Mucosa of stomach (tissue), 1 donor: Measurements from ENCODE around the gene MTARC1.

ENCODE experiments used
- H3K27me3 ChIP-seq: one replicate; pipeline ENCODE4 v1.7.0; 2013; ENCODE audit warnings: mild to moderate bottlenecking, low read length; ENCODE audit not compliant: control insufficient read depth, insufficient read depth
- H3K36me3 ChIP-seq: one replicate; pipeline ENCODE4 v1.7.0; 2013; ENCODE audit warnings: low read length; ENCODE audit not compliant: control insufficient read depth, insufficient read depth
- H3K4me1 ChIP-seq: one replicate; pipeline ENCODE4 v1.7.0; 2013; ENCODE audit warnings: mild to moderate bottlenecking, low read length; ENCODE audit not compliant: control insufficient read depth, insufficient read depth
- H3K4me3 ChIP-seq: one replicate; pipeline ENCODE4 v1.7.0; 2013; ENCODE audit warnings: low read length
- H3K9ac ChIP-seq: one replicate; pipeline ENCODE4 v1.7.0; 2013; ENCODE audit warnings: mild to moderate bottlenecking, low read length, moderate library complexity
- H3K9me3 ChIP-seq: one replicate; pipeline ENCODE4 v1.7.0; 2013; ENCODE audit warnings: mild to moderate bottlenecking, low read length, moderate library complexity; ENCODE audit not compliant: control insufficient read depth
- donor health status: Pancreatic carcinoma.

MTARC1 gene

GRCh38 chr1:220775240-220775853 is 11.4 kb upstream of the MTARC1 start:
- Histone ChIP-seq H3K27me3 (no peaks in the 10 kb centered on the region), H3K9me3 (no peaks in the 10 kb centered on the region), H3K36me3 (no peaks in the 10 kb centered on the region)

GRCh38 chr1:220776254-220776653 is 10.5 kb upstream of the MTARC1 start:
- no peaks in the 10 kb centered on the region for H3K36me3 ChIP-seq

More at GRCh38 chr1:220775240-220775853, 11.4 kb upstream of the MTARC1 start:
- Histone ChIP-seq H3K9ac (no peak overlapping the region), H3K4me1 (no peaks in the 10 kb centered on the region), H3K4me3 (no peak overlapping the region)

GRCh38 chr1:220776720-220777326 is 9.9 kb upstream of the MTARC1 start:
- no peaks in the 10 kb centered on the region for H3K4me1 ChIP-seq
- H3K9ac ChIP-seq = no peak overlapping the region
- H3K36me3 ChIP-seq = no peaks in the 10 kb centered on the region
- no peak overlapping the region for H3K4me3 ChIP-seq
- no peaks in the 10 kb centered on the region for H3K27me3 ChIP-seq
- H3K9me3 ChIP-seq = no peaks in the 10 kb centered on the region

More at GRCh38 chr1:220776254-220776653, 10.5 kb upstream of the MTARC1 start:
- H3K27me3 ChIP-seq = no peaks in the 10 kb centered on the region
- no peaks in the 10 kb centered on the region for H3K4me1 ChIP-seq
- no peaks in the 10 kb centered on the region for H3K9me3 ChIP-seq
- H3K4me3 ChIP-seq = no peak overlapping the region
- no peak overlapping the region for H3K9ac ChIP-seq

- no peaks in the 10 kb centered on the region for H3K9me3 ChIP-seq
- H3K36me3 ChIP-seq = no peaks in the 10 kb centered on the region
- no peak overlapping the region for H3K4me3 ChIP-seq
- no peaks in the 10 kb centered on the region for H3K27me3 ChIP-seq
- no peak overlapping the region for H3K9ac ChIP-seq
- H3K4me1 ChIP-seq = peaks cover 15% of the 10 kb centered on the region
Observed at GRCh38 chr1:220783453-220783852, 3.3 kb upstream of the MTARC1 start.

GRCh38 chr1:220784751-220785150 is 2.0 kb upstream of the MTARC1 start:
- Histone ChIP-seq H3K9me3 (no peaks in the 10 kb centered on the region), H3K9ac (no peak overlapping the region), H3K4me3 (no peak overlapping the region), H3K27me3 (no peaks in the 10 kb centered on the region), H3K4me1 (peaks cover 15% of the 10 kb centered on the region), H3K36me3 (no peaks in the 10 kb centered on the region)

GRCh38 chr1:220785166-220786056 is 1.3 kb upstream of the MTARC1 start:
- Histone ChIP-seq H3K4me1 (peaks cover 15% of the 10 kb centered on the region), H3K9me3 (no peaks in the 10 kb centered on the region), H3K4me3 (no peak overlapping the region), H3K27me3 (no peaks in the 10 kb centered on the region), H3K36me3 (no peaks in the 10 kb centered on the region), H3K9ac (no peak overlapping the region)

- H3K27me3 ChIP-seq = no peaks in the 10 kb centered on the region
- peak overlapping the region; percentile 68 for H3K9ac ChIP-seq
- H3K9me3 ChIP-seq = no peaks in the 10 kb centered on the region
- no peaks in the 10 kb centered on the region for H3K36me3 ChIP-seq
- peak overlapping the region; percentile 35 for H3K4me3 ChIP-seq
- H3K4me1 ChIP-seq = peaks cover 15% of the 10 kb centered on the region
Observed at GRCh38 chr1:220786057-220786336, 716 bp upstream of the MTARC1 start.

GRCh38 chr1:220787069-220787619 is 431 bp downstream of the MTARC1 start:
- H3K9ac ChIP-seq = peak overlapping the region; percentile 68
- peaks cover 15% of the 10 kb centered on the region for H3K4me1 ChIP-seq
- H3K9me3 ChIP-seq = no peaks in the 10 kb centered on the region

GRCh38 chr1:220788900-220789299 is 2.2 kb downstream of the MTARC1 start:
- Histone ChIP-seq H3K4me1 (peaks cover 15% of the 10 kb centered on the region), H3K36me3 (no peaks in the 10 kb centered on the region), H3K4me3 (no peak overlapping the region), H3K27me3 (no peaks in the 10 kb centered on the region), H3K9ac (no peak overlapping the region), H3K9me3 (no peaks in the 10 kb centered on the region)

More at GRCh38 chr1:220787069-220787619, 431 bp downstream of the MTARC1 start:
- Histone ChIP-seq H3K27me3 (no peaks in the 10 kb centered on the region), H3K4me3 (peak overlapping the region; percentile 60), H3K36me3 (no peaks in the 10 kb centered on the region)

GRCh38 chr1:220789532-220790147 is 2.9 kb downstream of the MTARC1 start:
- Histone ChIP-seq H3K9me3 (no peaks in the 10 kb centered on the region), H3K27me3 (no peaks in the 10 kb centered on the region), H3K4me3 (no peak overlapping the region), H3K9ac (no peak overlapping the region), H3K36me3 (no peaks in the 10 kb centered on the region), H3K4me1 (peaks cover 15% of the 10 kb centered on the region)

- no peak overlapping the region for H3K9ac ChIP-seq
- H3K4me3 ChIP-seq = no peak overlapping the region
- no peaks in the 10 kb centered on the region for H3K27me3 ChIP-seq
- peaks cover 12% of the 10 kb centered on the region for H3K4me1 ChIP-seq
- H3K36me3 ChIP-seq = no peaks in the 10 kb centered on the region
- no peaks in the 10 kb centered on the region for H3K9me3 ChIP-seq
Observed at GRCh38 chr1:220791285-220791684, 4.6 kb downstream of the MTARC1 start.
